K562 (cell line): Measurements from ENCODE around the gene XRN1. TPM values are rescaled to one million over a fixed set of nuclear protein-coding genes. Genes with fewer than 3 reads are reported as not detected.

Experiments used
- ATAC-seq: fragments of 200-7000 bp; cut with Tn5 transposase; 3 replicates; pipeline ENCODE4 v1.9.1; 2020; ENCODE audit warnings: moderate library complexity
- BruUV-seq: library from RNA; stranded (reverse); fragments of 400-500 nt; replicated peaks from 2 replicates; lab custom pipeline; 2021; lab: Mats Ljungman, UMichigan
- CTCF ChIA-PET: fragments of 300-600 bp; formaldehyde crosslinking; extraction: SDS; loops from one replicate; lab custom pipeline; 2021; ENCODE audit warnings: low intra/inter-chr PET ratio; lab: Yijun Ruan, JAX
- POLR2A ChIA-PET: fragments of 300-600, 350-650 bp; sonication (Branson Sonifier 250); formaldehyde crosslinking; extraction: SDS; loops from one replicate; lab custom pipeline; 2021; ENCODE audit warnings: antibody characterized with exemption, inconsistent platforms; lab: Yijun Ruan, JAX
- DNase-seq, 4 experiments: peaks; one replicate each; pipeline versions ENCODE4 v3.0.0 to v3.0.0-alpha.2; 2011 to 2018; ENCODE audit warnings: low spot score in 3 of 4, mixed read lengths in 3 of 4; ENCODE audit errors: extremely low read depth in 1 of 4
- FAIRE-seq: peaks from 2 replicates; lab custom pipeline; 2011; peaks lifted over from hg19 to GRCh38; lab: Jason Lieb, UNC
- H2AFZ ChIP-seq: 2 replicates; pipeline ENCODE4 v1.6.0; 2011; ENCODE audit warnings: low read depth, low read length, control low read depth, inconsistent platforms
- H3K27ac ChIP-seq: fragments of 200-600 bp; 3 replicates; pipeline ENCODE4 v1.8.0; 2011; ENCODE audit warnings: low read depth, mild to moderate bottlenecking, control low read depth, inconsistent platforms, low read length, moderate library complexity, mixed read lengths; ENCODE audit errors: extremely low read depth
- H3K27me3 ChIP-seq, 2 experiments: fragments of 300-600 bp in 1 of 2; 2 replicates in 1 of 2; 3 replicates in 1 of 2; pipeline versions ENCODE4 v1.6.0 to v1.8.0; 2011; ENCODE audit warnings: inconsistent platforms in 2 of 2, low read length in 2 of 2, mild to moderate bottlenecking in 1 of 2, mixed read lengths in 1 of 2, moderate library complexity in 1 of 2; ENCODE audit not compliant: control insufficient read depth in 2 of 2, insufficient read depth in 2 of 2
- H3K36me3 ChIP-seq: fragments of 300-600 bp; 3 replicates; pipeline ENCODE4 v1.8.0; 2011; ENCODE audit warnings: mild to moderate bottlenecking, low read length, inconsistent platforms; ENCODE audit not compliant: control insufficient read depth, insufficient read depth
- H3K4me1 ChIP-seq, 2 experiments: fragments of 200-600 bp in 1 of 2; replicated peaks in 1 of 2; 2 replicates in 1 of 2; 3 replicates in 1 of 2; pipeline versions ENCODE4 v1.5.1 to v1.8.0; 2011; ENCODE audit warnings: inconsistent platforms in 2 of 2, low read length in 2 of 2, mild to moderate bottlenecking in 1 of 2, mixed read lengths in 1 of 2, moderate library complexity in 1 of 2; ENCODE audit not compliant: control insufficient read depth in 2 of 2, insufficient read depth in 2 of 2
- H3K4me2 ChIP-seq: 2 replicates; pipeline ENCODE4 v1.6.1; 2011; ENCODE audit warnings: low read length, control low read depth, inconsistent platforms, mixed read lengths; ENCODE audit not compliant: insufficient read depth
- H3K4me3 ChIP-seq: fragments of 200-600 bp; sonication (generic), shearing (Covaris generic); 2 replicates; pipeline ENCODE4 v1.5.1; 2016; ENCODE audit warnings: control low read depth, inconsistent platforms
- H3K79me2 ChIP-seq: fragments of 200-600 bp; 3 replicates; pipeline ENCODE4 v1.8.0; 2011; ENCODE audit warnings: low read length, inconsistent platforms; ENCODE audit not compliant: control insufficient read depth, insufficient read depth
- H3K9ac ChIP-seq, 2 experiments: 2 replicates each; pipeline versions ENCODE4 v1.6.0 to v1.6.1; 2011; ENCODE audit warnings: low read depth in 2 of 2, low read length in 2 of 2, control low read depth in 1 of 2, inconsistent platforms in 1 of 2, mild to moderate bottlenecking in 1 of 2, mixed read lengths in 1 of 2; ENCODE audit not compliant: insufficient read depth in 1 of 2
- H3K9me1 ChIP-seq: one replicate; pipeline ENCODE4 v1.6.0; 2011; ENCODE audit warnings: inconsistent platforms, mild to moderate bottlenecking, low read length, moderate library complexity; ENCODE audit not compliant: control insufficient read depth, insufficient read depth
- H3K9me3 ChIP-seq: replicated peaks from 2 replicates; pipeline ENCODE4 v1.5.1; 2011; ENCODE audit warnings: low read depth, low read length, inconsistent platforms; ENCODE audit not compliant: control insufficient read depth, insufficient read depth
- H4K20me1 ChIP-seq: replicated peaks from 2 replicates; pipeline ENCODE4 v1.6.1; 2011; ENCODE audit warnings: low read length, inconsistent platforms, mixed read lengths; ENCODE audit not compliant: control insufficient read depth, insufficient read depth
- ATF1 ChIP-seq, 2 experiments: fragments of 450-650 bp in 1 of 2; IDR thresholded peaks; 2 replicates each; pipeline ENCODE4 v1.6.1; 2016; ENCODE audit warnings: missing compliant biosample characterization in 1 of 2, missing genetic modification characterization in 1 of 2
- ATF4 ChIP-seq: fragments of 450-650 bp; formaldehyde crosslinking; IDR thresholded peaks from 2 replicates; pipeline ENCODE4 v1.4.0; 2022; ENCODE audit warnings: mild to moderate bottlenecking, moderate library complexity
- MED1 ChIP-seq: sonication (generic); formaldehyde crosslinking; IDR thresholded peaks from 2 replicates; pipeline ENCODE4 v1.8.1; 2023; ENCODE audit warnings: missing genetic modification reagents, borderline replicate concordance
- NCOA1 ChIP-seq: fragments of 450-650 bp; IDR thresholded peaks from 2 replicates; pipeline ENCODE4 v1.6.1; 2016; ENCODE audit warnings: low read depth
- PCBP1 ChIP-seq: fragments of 200-400 bp; formaldehyde crosslinking; IDR thresholded peaks from 2 replicates; pipeline ENCODE4 v1.6.1; 2018; ENCODE audit warnings: mild to moderate bottlenecking, low read depth, low read length; ENCODE audit not compliant: poor library complexity, severe bottlenecking
- POLR2H ChIP-seq: IDR thresholded peaks from 2 replicates; pipeline ENCODE4 v1.6.1; 2016; ENCODE audit warnings: missing genetic modification characterization, low read depth, mild to moderate bottlenecking, control low read depth, missing compliant biosample characterization, moderate library complexity
- POLR3G ChIP-seq: IDR thresholded peaks from 2 replicates; pipeline ENCODE4 v1.6.1; 2011; ENCODE audit not compliant: insufficient read length, insufficient replicate concordance; ENCODE audit errors: extremely low read depth
- RB1 ChIP-seq: fragments of 450-650 bp; IDR thresholded peaks from 2 replicates; pipeline ENCODE4 v1.6.1; 2017; ENCODE audit warnings: low read depth, mild to moderate bottlenecking
- RBM22 ChIP-seq: fragments of 200-400 bp; formaldehyde crosslinking; IDR thresholded peaks from 2 replicates; pipeline ENCODE4 v1.6.1; 2018; ENCODE audit warnings: low read length, low read depth; ENCODE audit not compliant: poor library complexity, severe bottlenecking
- SETDB1 ChIP-seq: IDR thresholded peaks from one replicate; pipeline ENCODE4 v1.6.1; 2012; ENCODE audit warnings: low read length, control low read depth, inconsistent platforms
- SP2 ChIP-seq: IDR thresholded peaks from 2 replicates; pipeline ENCODE4 v1.6.1; 2011; ENCODE audit warnings: mild to moderate bottlenecking, low read depth, low read length, moderate library complexity; ENCODE audit not compliant: poor library complexity, severe bottlenecking; ENCODE audit errors: extremely low read depth
- XRCC4 ChIP-seq: IDR thresholded peaks from one replicate; pipeline ENCODE4 v1.6.1; 2011; ENCODE audit not compliant: insufficient read depth, insufficient read length; ENCODE audit errors: extremely low read depth
- YBX1 ChIP-seq: fragments of 450-650 bp; IDR thresholded peaks from 2 replicates; pipeline ENCODE4 v1.7.1; 2016; ENCODE audit warnings: mild to moderate bottlenecking
- ZBTB33 ChIP-seq: sonication (generic); formaldehyde crosslinking; IDR thresholded peaks from 2 replicates; pipeline ENCODE4 v1.8.1; 2023; ENCODE audit warnings: mild to moderate bottlenecking, missing genetic modification reagents
- ZNF277 ChIP-seq: fragments of 250-450 bp; sonication (Bioruptor Pico); IDR thresholded peaks from 2 replicates; pipeline ENCODE4 v1.8.0; 2022; ENCODE audit warnings: inconsistent platforms, mild to moderate bottlenecking, moderate library complexity, borderline replicate concordance
- ZNF507 ChIP-seq: conservative IDR thresholded peaks from 2 replicates; pipeline ENCODE4 v1.6.1; 2017; ENCODE audit warnings: missing genetic modification characterization, missing compliant biosample characterization
- WGBS: fragments of 100-300 bp; shearing (Covaris generic); methylation state at CpG from one replicate; pipeline ENCODE4 v1.1.6; 2016; ENCODE audit warnings: low coverage, mixed read lengths; ENCODE audit not compliant: insufficient coverage; ENCODE audit errors: missing lambda C conversion rate; 5-methylcytosine and 5-hydroxymethylcytosine counted together
- in situ Hi-C: fragments of 300-500 bp; cut with MboI; formaldehyde crosslinking; loops from 4 replicates; pipeline ENCODE4 v1.15.0; 2018; ENCODE audit warnings: inconsistent platforms, mixed read lengths
- intact Hi-C: fragments of 100-400 bp; cut with micrococcal nuclease; formaldehyde crosslinking; loops from 2 replicates; pipeline ENCODE4 v1.14.2; 2022
- polyA plus RNA-seq, 8 experiments: library from polyadenylated mRNA; depleted of rRNA in 4 of 8; stranded (reverse) in 5 of 8; unstranded in 3 of 8; fragments of >200 nt; fragmentation: Nextera tagmentation in 2 of 8; fragmentation: Illumina TruSeq in 1 of 8; extraction: Ambion mirVana in 2 of 8; extraction: Trizol in 1 of 8; gene quantifications; 2 replicates each; pipeline versions ENCODE4 v1.2.1 to v1.2.3, GENCODE V29; 2011 to 2014; ENCODE audit warnings: inconsistent platforms in 1 of 8, missing spikeins in 1 of 8
- total RNA-seq, 7 experiments: library from RNA; depleted of rRNA in 6 of 7; stranded (reverse); fragments of >200 nt in 6 of 7; fragmentation: Illumina TruSeq in 2 of 7; extraction: Trizol in 2 of 7; gene quantifications; 2 replicates each; pipeline versions ENCODE4 v1.2.1 to v1.2.3, GENCODE V29; 2011 to 2021; ENCODE audit warnings: low replicate concordance in 1 of 7

XRN1 gene
- total and polyA plus RNA-seq, 9 of the 15 experiments (the other 6 are each of a cell fraction or from before 2014, with no cell fraction given) = 3.1 to 28.4 (median 17.2) TPM

GRCh38 chr3:142274908-142275307 lies 172.9 kb downstream of the XRN1 start:
- in situ Hi-C loops = no loop called here
- H3K27me3 ChIP-seq = no peaks in the 10 kb centered on the region
- CTCF ChIA-PET = no interaction called here
- no peaks in the 10 kb centered on the region for H3K36me3 ChIP-seq
- peaks cover 0 to 3% of the 10 kb centered on the region in 2 experiments; a peak in 2 of 5 replicates for H3K4me1 ChIP-seq
- no peak for DNase-seq
- BruUV-seq = no TSS peak
- 86% methylated on average over 1 of the region's 1 CpG for WGBS
- no peak overlapping the region for H3K4me2 ChIP-seq
- intact Hi-C loops = loop anchor here (2.0 to 10.0 kb wide), 4 partner anchors 53 to 813 kb away; no protein-coding TSS in a partner anchor
- POLR2A ChIA-PET = interaction anchor here (0.6 kb wide), 1 partner anchor 10 kb away, joined by 3 read pairs; no protein-coding TSS in a partner anchor
- no peaks in the 10 kb centered on the region for H3K9me3 ChIP-seq
- FAIRE-seq = no peak
- no peak overlapping the region for H3K27ac ChIP-seq
- H3K4me3 ChIP-seq = no peak overlapping the region
- H3K9me1 ChIP-seq = no peaks in the 10 kb centered on the region
- no peak for ATAC-seq
- H3K9ac ChIP-seq = no peak overlapping the region
- H4K20me1 ChIP-seq = no peaks in the 10 kb centered on the region
- no peaks in the 10 kb centered on the region for H3K79me2 ChIP-seq
- no peak for TF ChIP-seq PCBP1
- TF ChIP-seq ZNF507 (tag) = no peak
- TF ChIP-seq ZNF277 (CRISPR knock-in tag) = no peak
- no peak for TF ChIP-seq SP2
- no peak for TF ChIP-seq ATF4 (CRISPR knock-in tag)
- TF ChIP-seq ATF1 (CRISPR knock-in tag; IDR thresholded peaks at IDR 0.05) = no peak
- TF ChIP-seq ATF1 (tag; IDR thresholded peaks at IDR 0.05) = no peak
- TF ChIP-seq RBM22 = no peak
- TF ChIP-seq XRCC4 = no peak
- no peak for TF ChIP-seq ZBTB33 (CRISPR knock-in tag)
- no peak for TF ChIP-seq RB1
- TF ChIP-seq NCOA1 = no peak
- no peak for TF ChIP-seq MED1 (CRISPR knock-in tag)
- no peak for TF ChIP-seq SETDB1
- TF ChIP-seq YBX1 = no peak
- TF ChIP-seq POLR3G = no peak
- TF ChIP-seq POLR2H (tag) = no peak
- H2AFZ ChIP-seq = no peak overlapping the region
